HepG2 (cell line): Measurements from ENCODE around the gene IKZF3. TPM values are rescaled to one million over a fixed set of nuclear protein-coding genes. Genes with fewer than 3 reads are reported as not detected.

Experiments used
- ATF2 ChIP-seq: sonication (generic); formaldehyde crosslinking; IDR thresholded peaks from 2 replicates; pipeline ENCODE4 v1.4.0; 2020; ENCODE audit warnings: missing genetic modification reagents
- FOSL1 ChIP-seq: sonication (generic); formaldehyde crosslinking; IDR thresholded peaks from 2 replicates; pipeline ENCODE4 v1.9.0; 2021; ENCODE audit warnings: missing genetic modification reagents, borderline replicate concordance
- GTF3A ChIP-seq: sonication (generic); formaldehyde crosslinking; conservative IDR thresholded peaks from 2 replicates; pipeline ENCODE4 v1.4.0; 2020; ENCODE audit warnings: mild to moderate bottlenecking, missing genetic modification reagents
- KLF15 ChIP-seq: sonication (generic); formaldehyde crosslinking; IDR thresholded peaks from 2 replicates; pipeline ENCODE4 v1.8.1; 2023; ENCODE audit warnings: borderline replicate concordance, mild to moderate bottlenecking, inconsistent platforms, missing genetic modification reagents, mixed read lengths
- PATZ1 ChIP-seq: sonication (generic); formaldehyde crosslinking; IDR thresholded peaks from 2 replicates; pipeline ENCODE4 v1.4.0; 2020; ENCODE audit warnings: missing genetic modification reagents
- PRDM4 ChIP-seq: sonication (generic); formaldehyde crosslinking; IDR thresholded peaks from 2 replicates; pipeline ENCODE4 v1.9.0; 2021; ENCODE audit warnings: missing genetic modification reagents, borderline replicate concordance
- SMAD9 ChIP-seq: sonication (generic); formaldehyde crosslinking; IDR thresholded peaks from 2 replicates; pipeline ENCODE4 v1.5.1; 2020; ENCODE audit warnings: mild to moderate bottlenecking, missing genetic modification reagents
- SMC3 ChIP-seq: IDR thresholded peaks from 2 replicates; pipeline ENCODE4 v1.6.1; 2011; ENCODE audit warnings: low read length, improper control_type of control experiment
- SPEN ChIP-seq: sonication (generic); formaldehyde crosslinking; IDR thresholded peaks from 2 replicates; pipeline ENCODE4 v1.5.1; 2020; ENCODE audit warnings: low read depth, mild to moderate bottlenecking, missing genetic modification reagents
- TBX3 ChIP-seq: fragments of 450-650 bp; IDR thresholded peaks from 2 replicates; pipeline ENCODE4 v1.6.1; 2017; ENCODE audit warnings: antibody characterized with exemption, mild to moderate bottlenecking, inconsistent platforms, borderline replicate concordance
- ZNF569 ChIP-seq: sonication (generic); formaldehyde crosslinking; IDR thresholded peaks from 2 replicates; pipeline ENCODE4 v1.5.0; 2020; ENCODE audit warnings: mild to moderate bottlenecking, missing genetic modification reagents, moderate library complexity, borderline replicate concordance
- ZNF615 ChIP-seq: sonication (generic); formaldehyde crosslinking; IDR thresholded peaks from 2 replicates; pipeline ENCODE4 v1.5.0; 2020; ENCODE audit warnings: mild to moderate bottlenecking, missing genetic modification reagents, borderline replicate concordance
- polyA plus RNA-seq, 8 experiments: library from polyadenylated mRNA; depleted of rRNA in 3 of 8; stranded (reverse) in 7 of 8; unstranded in 1 of 8; fragments of >200 nt; fragmentation: Illumina TruSeq in 4 of 8; extraction: Trizol in 4 of 8; gene quantifications; 2 replicates each; pipeline versions ENCODE4 v1.2.1 to v1.2.3, GENCODE V29; 2011 to 2016; ENCODE audit warnings: low read depth in 4 of 8, missing spikeins in 1 of 8, mixed read lengths in 1 of 8; ENCODE audit not compliant: insufficient read depth in 1 of 8
- total RNA-seq, 5 experiments: library from RNA; depleted of rRNA; stranded (reverse); fragments of >200 nt; fragmentation: Illumina TruSeq; extraction: Trizol; gene quantifications; 2 replicates each; pipeline ENCODE4 v1.2.3, GENCODE V29; 2016; ENCODE audit warnings: low read depth in 1 of 5
- TF ChIP-seq, protein P1 (sequence below): sonication (generic); formaldehyde crosslinking; IDR thresholded peaks from 2 replicates; pipeline ENCODE4 v1.4.0; 2020; ENCODE audit warnings: mild to moderate bottlenecking, missing genetic modification reagents
- TF ChIP-seq, protein P2 (sequence below): sonication (generic); formaldehyde crosslinking; IDR thresholded peaks from 2 replicates; pipeline ENCODE4 v1.4.0; 2020; ENCODE audit warnings: missing genetic modification reagents

The IKZF3 gene
- total and polyA plus RNA-seq, 2 of the 13 experiments (the other 11 are each of a cell fraction or from before 2014, with no cell fraction given), result not detected

- TF ChIP-seq ATF2 (CRISPR knock-in tag) (no peak; the same call in none of the 2 replicates), SMC3 (peak; percentile 32; the same call in 1 of the 2 replicates), FOSL1 (CRISPR knock-in tag) (no peak; the same call in 1 of the 2 replicates), PATZ1 (CRISPR knock-in tag) (peak; percentile 97), TBX3 (no peak; the same call in 1 of the 2 replicates), SPEN (peak; percentile 96), KLF15 (CRISPR knock-in tag) (no peak), ZNF569 (CRISPR knock-in tag) (peak; percentile 91; the same call in 1 of the 2 replicates), ZNF615 (CRISPR knock-in tag) (no peak), GTF3A (CRISPR knock-in tag) (peak; percentile 97), PRDM4 (CRISPR knock-in tag) (peak; percentile 67; the same call in 1 of the 2 replicates), SMAD9 (CRISPR knock-in tag) (no peak)
- TF ChIP-seq, protein P1, sequence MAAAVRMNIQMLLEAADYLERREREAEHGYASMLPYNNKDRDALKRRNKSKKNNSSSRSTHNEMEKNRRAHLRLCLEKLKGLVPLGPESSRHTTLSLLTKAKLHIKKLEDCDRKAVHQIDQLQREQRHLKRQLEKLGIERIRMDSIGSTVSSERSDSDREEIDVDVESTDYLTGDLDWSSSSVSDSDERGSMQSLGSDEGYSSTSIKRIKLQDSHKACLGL (CRISPR knock-in tag), result peak; percentile 23; the same call in 1 of the 2 replicates
- TF ChIP-seq, protein P2, sequence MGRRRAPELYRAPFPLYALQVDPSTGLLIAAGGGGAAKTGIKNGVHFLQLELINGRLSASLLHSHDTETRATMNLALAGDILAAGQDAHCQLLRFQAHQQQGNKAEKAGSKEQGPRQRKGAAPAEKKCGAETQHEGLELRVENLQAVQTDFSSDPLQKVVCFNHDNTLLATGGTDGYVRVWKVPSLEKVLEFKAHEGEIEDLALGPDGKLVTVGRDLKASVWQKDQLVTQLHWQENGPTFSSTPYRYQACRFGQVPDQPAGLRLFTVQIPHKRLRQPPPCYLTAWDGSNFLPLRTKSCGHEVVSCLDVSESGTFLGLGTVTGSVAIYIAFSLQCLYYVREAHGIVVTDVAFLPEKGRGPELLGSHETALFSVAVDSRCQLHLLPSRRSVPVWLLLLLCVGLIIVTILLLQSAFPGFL (CRISPR knock-in tag), result no peak
These were observed 109.8 kb downstream of the IKZF3 start (continued) for GRCh38 chr17:39754161-39754957.
